ENCODE results near the gene SOS2.

DNA sequence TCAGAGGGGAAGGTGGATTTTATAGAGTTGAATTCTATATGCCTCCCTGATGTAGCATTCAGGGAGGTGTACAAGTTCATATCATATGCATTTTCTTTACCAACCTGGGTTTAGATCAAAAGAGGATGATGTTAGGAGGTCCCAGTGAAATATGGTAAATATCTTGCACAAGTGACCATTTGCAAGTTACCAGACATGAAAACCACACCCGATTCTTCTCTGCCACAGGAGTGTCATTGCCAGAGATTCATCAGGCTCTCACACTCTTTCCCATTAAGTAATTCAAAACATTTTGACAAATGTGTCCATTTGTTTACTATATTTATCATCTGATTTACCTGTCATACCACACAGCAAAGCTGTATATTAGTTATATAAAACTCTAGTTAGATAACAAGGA lies 159.0 kb downstream of the SOS2 start:
- TF ChIP-seq, protein P1, sequence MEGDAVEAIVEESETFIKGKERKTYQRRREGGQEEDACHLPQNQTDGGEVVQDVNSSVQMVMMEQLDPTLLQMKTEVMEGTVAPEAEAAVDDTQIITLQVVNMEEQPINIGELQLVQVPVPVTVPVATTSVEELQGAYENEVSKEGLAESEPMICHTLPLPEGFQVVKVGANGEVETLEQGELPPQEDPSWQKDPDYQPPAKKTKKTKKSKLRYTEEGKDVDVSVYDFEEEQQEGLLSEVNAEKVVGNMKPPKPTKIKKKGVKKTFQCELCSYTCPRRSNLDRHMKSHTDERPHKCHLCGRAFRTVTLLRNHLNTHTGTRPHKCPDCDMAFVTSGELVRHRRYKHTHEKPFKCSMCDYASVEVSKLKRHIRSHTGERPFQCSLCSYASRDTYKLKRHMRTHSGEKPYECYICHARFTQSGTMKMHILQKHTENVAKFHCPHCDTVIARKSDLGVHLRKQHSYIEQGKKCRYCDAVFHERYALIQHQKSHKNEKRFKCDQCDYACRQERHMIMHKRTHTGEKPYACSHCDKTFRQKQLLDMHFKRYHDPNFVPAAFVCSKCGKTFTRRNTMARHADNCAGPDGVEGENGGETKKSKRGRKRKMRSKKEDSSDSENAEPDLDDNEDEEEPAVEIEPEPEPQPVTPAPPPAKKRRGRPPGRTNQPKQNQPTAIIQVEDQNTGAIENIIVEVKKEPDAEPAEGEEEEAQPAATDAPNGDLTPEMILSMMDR (IDR thresholded peaks at IDR 0.05), result no peak
- TF ChIP-seq POLR2A (IDR thresholded peaks at IDR 0.05) (no peak), POLR2AphosphoS5 (IDR thresholded peaks at IDR 0.05) (no peak)
